GM18909 (cell line): Measurements from ENCODE around the gene GPC5.

Experiments used
- ATAC-seq: cut with Tn5 transposase; IDR thresholded peaks from one replicate; pipeline ENCODE4 v1.9.1; 2021; ENCODE audit warnings: mild to moderate bottlenecking; ENCODE audit not compliant: unreplicated experiment, poor library complexity

Gene GPC5

DNA sequence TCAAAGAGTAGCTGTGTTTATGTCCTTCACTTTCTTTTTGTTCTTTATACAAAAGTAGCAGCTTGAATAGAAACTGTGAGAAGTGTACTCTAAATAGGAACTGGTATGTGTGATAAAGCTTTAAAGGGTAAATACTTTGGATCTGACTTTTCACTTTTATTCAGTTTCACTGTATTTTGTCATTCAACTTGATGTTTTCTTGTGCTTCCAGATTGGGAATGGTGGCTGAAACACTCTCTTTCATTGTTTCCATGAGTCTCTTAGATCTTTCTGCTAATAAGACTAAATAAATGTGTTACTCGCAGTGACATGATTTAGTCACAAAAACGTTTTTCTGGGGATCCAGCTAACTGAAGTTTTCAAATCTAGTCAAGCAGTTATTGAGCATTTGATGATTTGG, 133.2 kb downstream of the GPC5 start:
- no peak for ATAC-seq

- ATAC-seq: no peak
Observed at GRCh38 chr13:91533354-91533753, 134.9 kb downstream of the GPC5 start.

- no peak for ATAC-seq
Observed at GRCh38 chr13:91534996-91535395, 136.6 kb downstream of the GPC5 start.

- no peak for ATAC-seq
Observed at GRCh38 chr13:91537376-91537775, 139.0 kb downstream of the GPC5 start.

DNA sequence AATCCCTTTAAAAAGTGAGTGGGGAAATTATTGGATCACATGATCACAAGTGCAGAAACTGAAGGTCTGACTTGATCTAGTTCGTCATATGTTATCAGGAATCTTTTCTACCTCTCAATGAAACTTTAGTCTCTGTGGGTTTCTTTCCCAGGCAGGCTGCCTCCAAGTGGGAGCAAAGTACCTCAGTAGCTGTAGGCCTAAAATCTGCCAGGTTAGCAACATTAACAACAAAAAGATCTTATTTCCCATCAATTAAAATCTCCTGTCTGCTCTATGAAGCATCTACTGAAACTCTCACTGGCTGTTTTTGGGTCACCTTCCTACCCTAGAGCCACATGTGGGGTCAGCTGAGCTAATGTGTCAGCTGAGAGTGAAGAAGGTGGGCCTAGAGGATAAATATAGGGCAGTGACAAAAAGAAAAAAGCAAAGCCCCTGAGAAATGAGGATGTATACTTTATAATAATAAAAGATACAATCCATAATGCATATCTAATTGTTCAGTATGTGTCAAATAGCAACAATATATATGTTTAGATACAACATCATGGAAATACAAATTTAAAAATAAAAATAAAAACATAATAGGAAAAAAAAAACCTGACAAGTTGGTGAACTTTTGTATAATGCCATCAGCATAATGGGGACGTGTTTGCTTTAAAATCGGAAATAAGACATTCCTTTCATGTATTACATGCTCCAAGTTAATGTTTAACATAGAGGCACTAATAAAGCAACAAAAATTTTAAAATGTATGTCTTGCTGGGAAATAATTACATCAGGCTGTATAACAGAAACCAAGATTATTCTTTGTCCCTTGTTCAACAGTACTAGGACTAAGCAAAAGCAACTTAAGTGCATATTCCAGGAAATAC, 141.1 kb downstream of the GPC5 start:
- no peak for ATAC-seq

DNA sequence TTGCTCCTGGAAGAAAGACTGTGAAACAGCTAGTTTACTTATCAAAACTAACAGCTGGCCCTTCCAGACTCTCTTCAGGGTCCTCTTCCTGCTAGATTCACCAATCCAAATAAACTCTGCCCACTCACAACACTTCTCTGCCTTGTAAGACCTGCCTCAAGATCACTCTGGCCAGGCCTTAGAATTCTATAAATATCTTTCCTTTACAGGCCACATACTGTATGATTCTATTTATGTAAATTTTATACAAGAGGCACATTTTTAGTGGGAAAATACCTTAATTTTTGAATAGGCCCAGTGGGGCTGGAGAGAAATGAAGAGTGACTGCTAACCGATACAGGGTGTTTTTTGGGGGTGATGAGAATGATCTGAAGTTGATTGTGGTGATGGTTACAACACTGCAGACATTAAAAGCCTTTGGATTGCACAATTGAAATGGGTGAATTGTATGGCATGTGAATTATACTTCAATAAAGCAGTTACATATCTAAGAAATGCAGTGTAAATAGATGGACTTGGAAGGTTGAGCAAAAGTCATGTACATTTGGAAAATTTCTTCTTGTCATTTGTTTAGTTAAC, 141.8 kb downstream of the GPC5 start:
- no peak for ATAC-seq

- ATAC-seq: no peak
Observed at GRCh38 chr13:91544723-91545122, 146.3 kb downstream of the GPC5 start.

DNA sequence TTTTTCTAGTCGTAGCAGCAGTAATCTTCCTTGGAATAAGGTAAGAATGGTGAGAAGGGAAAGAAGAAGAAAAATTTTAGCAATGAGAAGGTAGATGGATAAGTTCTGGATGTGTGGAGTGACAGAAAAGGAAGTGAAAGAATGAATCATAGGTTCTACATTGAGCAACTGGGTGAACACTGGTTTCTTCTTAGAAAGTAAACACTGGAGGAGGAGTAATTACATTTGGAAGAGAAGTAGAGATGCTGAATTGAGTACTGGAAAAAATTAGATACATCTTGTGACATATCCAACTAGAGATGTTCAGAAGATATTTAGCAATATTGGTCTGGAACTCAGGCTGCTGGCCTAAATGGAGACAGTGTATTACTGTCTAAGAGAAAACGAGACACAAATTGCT, 148.5 kb downstream of the GPC5 start:
- ATAC-seq: no peak

DNA sequence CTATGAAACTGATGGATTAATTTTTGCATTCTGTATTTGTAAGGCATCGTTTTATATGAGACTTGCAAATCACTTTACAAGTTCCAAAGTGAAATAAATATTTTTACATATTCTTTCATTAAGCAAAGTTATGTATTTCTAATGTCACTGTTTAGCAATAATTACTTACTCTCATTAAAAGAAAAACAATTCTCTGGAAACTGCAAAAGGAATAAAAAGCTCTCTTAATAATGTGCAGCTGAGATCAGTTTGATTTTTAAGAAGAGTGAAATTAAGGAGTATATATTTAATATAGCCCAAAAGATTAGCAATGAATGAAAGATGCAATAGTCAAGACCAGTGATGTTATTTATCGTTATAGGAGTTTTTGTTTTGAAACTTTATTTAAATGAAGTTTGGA, 155.2 kb downstream of the GPC5 start:
- no peak for ATAC-seq

DNA sequence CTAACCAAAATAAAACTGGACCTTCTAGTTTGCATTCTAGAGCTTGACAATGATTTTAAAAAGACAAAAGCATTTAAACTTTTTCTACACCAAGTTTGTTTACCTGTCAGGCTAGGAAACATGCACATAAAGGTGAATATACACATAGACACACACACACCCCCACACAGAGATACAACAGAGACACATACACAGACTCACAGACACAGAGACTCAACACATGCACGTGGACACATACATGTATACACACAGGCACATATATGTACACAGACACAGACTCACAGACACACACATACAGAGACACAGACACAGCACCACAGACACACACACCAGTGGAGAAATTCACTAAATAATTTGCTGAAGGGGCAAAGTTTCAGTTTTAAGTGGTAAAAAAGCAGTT, 155.7 kb downstream of the GPC5 start:
- no peak for ATAC-seq

- no peak for ATAC-seq
Observed at GRCh38 chr13:91557328-91558090, 159.1 kb downstream of the GPC5 start.

DNA sequence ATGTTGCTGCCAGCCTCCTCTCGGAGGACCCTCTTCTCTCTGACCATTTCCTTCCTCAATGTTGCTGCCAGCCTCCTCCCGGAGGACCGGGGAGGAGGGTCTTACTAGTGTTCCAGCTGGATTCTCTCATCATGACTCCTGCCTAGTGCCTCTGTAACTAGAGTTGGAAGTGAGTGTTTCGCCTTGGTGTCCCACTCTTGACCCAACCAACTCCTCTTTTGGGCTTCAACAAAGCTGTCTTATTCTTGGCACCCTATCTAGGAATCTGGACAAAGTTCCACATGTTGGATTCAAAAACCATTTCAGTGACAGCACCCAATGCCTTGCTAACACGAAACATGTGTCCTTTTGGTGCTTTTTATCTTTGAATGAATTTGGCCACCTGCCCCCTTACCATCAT, 165.4 kb downstream of the GPC5 start:
- ATAC-seq: no peak

DNA sequence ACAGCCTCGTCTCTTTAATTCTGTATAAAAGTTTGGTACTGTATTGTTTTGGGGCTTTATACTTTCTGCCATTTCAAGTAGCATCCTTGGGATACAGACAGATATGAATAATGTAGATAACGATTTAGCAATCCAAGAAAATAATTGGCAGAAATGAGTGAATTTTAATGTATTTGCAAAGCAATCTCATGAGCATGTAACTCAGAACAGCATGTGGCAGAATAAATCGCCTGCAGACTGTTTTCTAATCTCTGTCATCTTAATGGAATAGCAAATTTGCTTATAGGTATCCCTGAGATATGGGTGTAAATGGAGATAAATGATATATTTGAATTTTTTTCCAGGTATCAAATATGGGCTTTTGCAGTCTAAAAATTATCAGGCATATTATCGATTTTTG, 166.0 kb downstream of the GPC5 start:
- no peak for ATAC-seq

GRCh38 chr13:91565296-91565695, 166.9 kb downstream of the GPC5 start:
- ATAC-seq: no peak

GRCh38 chr13:91567485-91568207, 169.2 kb downstream of the GPC5 start:
- ATAC-seq: no peak

GRCh38 chr13:91571681-91572080, 173.3 kb downstream of the GPC5 start:
- ATAC-seq: no peak

DNA sequence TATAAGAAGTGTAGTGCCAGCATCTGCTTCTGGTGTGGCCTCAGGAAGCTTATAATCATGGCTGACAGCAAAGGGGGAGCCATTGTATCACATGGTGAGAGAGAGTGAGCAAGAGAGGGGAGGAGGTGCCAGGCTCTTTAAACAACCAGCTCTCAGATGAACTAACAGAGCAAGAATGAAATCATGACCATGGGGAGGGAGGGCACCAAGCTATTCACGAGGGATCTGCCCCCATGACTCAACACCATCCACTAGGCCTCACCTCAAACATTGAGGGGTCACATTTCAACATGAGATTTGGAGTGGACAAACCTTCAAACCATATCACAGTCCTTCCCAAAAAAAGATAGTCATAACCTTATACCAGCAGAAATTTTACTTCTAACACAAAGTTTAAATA, 174.0 kb downstream of the GPC5 start:
- no peak for ATAC-seq

GRCh38 chr13:91572944-91573598, 174.7 kb downstream of the GPC5 start:
- no peak for ATAC-seq

GRCh38 chr13:91574766-91575165, 176.3 kb downstream of the GPC5 start:
- ATAC-seq: no peak

DNA sequence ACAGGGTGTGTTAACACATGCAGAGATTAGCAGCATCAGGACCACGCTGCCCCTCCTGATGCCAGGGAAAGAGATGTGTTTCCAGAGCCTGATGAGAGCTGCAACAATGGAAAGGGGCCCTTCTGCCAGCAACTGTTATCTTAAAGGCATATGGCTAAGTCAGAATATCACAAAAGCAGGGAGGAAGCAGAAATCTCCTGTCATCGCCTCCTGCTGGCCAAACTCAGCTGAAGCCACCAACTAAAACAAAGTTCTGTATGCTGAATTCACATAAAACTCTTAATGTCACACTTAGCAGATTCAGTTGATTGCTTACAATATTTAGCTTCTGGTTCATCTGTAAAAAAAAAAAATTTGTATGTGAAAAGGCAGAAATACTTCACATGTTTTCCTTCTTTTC, 178.2 kb downstream of the GPC5 start:
- no peak for ATAC-seq
